GM18502 (cell line): Measurements from ENCODE around the gene FLVCR2.
"Not testable (repeated sequence)": the region's sequence is repeated elsewhere in the genome, so short reads cannot be mapped to it uniquely, and the experiment has no call there.

Experiments
- ATAC-seq: cut with Tn5 transposase; IDR thresholded peaks from one replicate; pipeline ENCODE4 v1.9.1; 2021; ENCODE audit warnings: mild to moderate bottlenecking; ENCODE audit not compliant: unreplicated experiment, poor library complexity

The FLVCR2 gene

GRCh38 chr14:75657331-75657730, 78.9 kb downstream of the FLVCR2 start:
- ATAC-seq, result no peak

- no peak for ATAC-seq
These were observed 80.5 kb downstream of the FLVCR2 start for GRCh38 chr14:75658957-75659356.

- no peak for ATAC-seq
These were observed 81.8 kb downstream of the FLVCR2 start for GRCh38 chr14:75660238-75660629.

- ATAC-seq, result peak; percentile 96
These were observed 82.4 kb downstream of the FLVCR2 start, which contains the start of the genes ERG28 and TTLL5 for GRCh38 chr14:75660630-75661498. TSS of gene ERG28 (minus strand) at chr14:75660876. CDS start at chr14:75657502, 3,374 bp downstream. TSS of gene TTLL5 (plus strand) at chr14:75661246. CDS start at chr14:75663150, 1,904 bp downstream.

- no peak for ATAC-seq
These were observed 83.0 kb downstream of the FLVCR2 start for GRCh38 chr14:75661499-75661814.

GRCh38 chr14:75662966-75663365, 84.5 kb downstream of the FLVCR2 start:
- no peak for ATAC-seq

GRCh38 chr14:75667099-75667765, 88.8 kb downstream of the FLVCR2 start:
- no peak for ATAC-seq

- ATAC-seq, result no peak
These were observed 94.3 kb downstream of the FLVCR2 start for GRCh38 chr14:75672605-75673192.

- ATAC-seq, result no peak
These were observed 95.1 kb downstream of the FLVCR2 start for GRCh38 chr14:75673345-75674035.

- ATAC-seq, result no peak
These were observed 97.0 kb downstream of the FLVCR2 start for GRCh38 chr14:75675265-75675960.

GRCh38 chr14:75685910-75686309, 107.5 kb downstream of the FLVCR2 start:
- ATAC-seq, result no peak

GRCh38 chr14:75689012-75689411, 110.6 kb downstream of the FLVCR2 start:
- ATAC-seq, result no peak

- no peak for ATAC-seq
These were observed 111.6 kb downstream of the FLVCR2 start for GRCh38 chr14:75690010-75690409.

GRCh38 chr14:75695025-75695424, 116.6 kb downstream of the FLVCR2 start:
- ATAC-seq, result not testable (repeated sequence)

- ATAC-seq, result no peak
These were observed 119.0 kb downstream of the FLVCR2 start for GRCh38 chr14:75697386-75697785.
